CD4-positive, alpha-beta T cell treated with Interleukin-6 at 100 ng/mL for 8 hours (primary cell): ENCODE results near the gene PCDHA8.
"Not testable (repeated sequence)": the region's sequence is repeated elsewhere in the genome, so short reads cannot be mapped to it uniquely, and the experiment has no call there.

Experiments
- DNase-seq: peaks from one replicate; pipeline ENCODE4 v3.0.0-alpha.2; 2020; ENCODE audit warnings: mixed read lengths, low spot score

Gene PCDHA8

DNA sequence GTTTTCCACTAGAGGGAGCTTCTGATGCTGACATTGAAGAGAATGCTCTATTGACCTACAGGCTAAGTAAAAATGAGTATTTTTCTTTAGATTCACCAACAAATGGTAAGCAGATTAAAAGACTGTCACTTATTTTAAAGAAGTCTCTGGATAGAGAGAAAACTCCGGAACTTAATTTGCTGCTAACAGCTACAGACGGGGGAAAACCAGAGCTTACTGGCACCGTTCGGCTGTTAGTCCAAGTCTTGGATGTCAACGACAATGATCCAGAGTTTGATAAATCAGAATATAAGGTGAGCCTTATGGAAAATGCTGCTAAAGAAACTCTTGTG lies 28.5 kb downstream of the PCDHA8 start:
- no peak for DNase-seq

DNA sequence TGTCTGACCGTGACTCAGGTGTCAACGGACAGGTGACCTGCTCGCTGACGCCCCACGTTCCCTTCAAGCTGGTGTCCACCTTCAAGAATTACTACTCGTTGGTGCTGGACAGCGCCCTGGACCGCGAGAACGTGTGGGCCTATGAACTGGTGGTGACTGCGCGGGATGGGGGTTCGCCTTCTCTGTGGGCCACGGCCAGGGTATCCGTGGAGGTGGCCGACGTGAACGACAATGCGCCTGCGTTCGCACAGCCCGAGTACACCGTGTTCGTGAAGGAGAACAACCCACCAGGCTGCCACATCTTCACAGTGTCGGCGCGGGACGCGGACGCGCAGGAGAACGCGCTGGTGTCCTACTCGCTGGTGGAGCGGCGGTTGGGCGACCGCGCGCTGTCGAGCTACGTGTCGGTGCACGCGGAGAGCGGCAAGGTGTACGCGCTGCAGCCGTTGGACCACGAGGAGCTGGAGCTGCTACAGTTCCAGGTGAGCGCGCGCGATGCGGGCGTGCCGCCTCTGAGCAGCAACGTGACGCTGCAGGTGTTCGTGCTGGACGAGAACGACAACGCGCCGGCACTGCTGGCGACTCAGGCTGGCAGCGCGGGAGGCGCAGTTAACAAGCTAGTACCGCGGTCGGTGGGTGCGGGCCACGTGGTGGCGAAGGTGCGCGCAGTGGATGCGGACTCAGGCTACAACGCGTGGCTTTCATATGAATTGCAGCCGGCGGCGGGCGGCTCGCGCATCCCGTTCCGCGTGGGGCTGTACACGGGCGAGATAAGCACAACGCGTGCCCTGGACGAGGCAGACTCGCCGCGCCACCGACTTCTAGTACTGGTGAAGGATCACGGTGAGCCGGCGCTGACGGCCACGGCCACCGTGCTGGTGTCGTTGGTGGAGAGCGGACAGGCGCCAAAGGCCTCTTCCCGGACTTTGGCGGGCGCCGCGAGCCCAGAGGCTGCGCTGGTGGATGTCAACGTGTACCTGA lies 29.5 kb downstream of the PCDHA8 start:
- no peak for DNase-seq

DNA sequence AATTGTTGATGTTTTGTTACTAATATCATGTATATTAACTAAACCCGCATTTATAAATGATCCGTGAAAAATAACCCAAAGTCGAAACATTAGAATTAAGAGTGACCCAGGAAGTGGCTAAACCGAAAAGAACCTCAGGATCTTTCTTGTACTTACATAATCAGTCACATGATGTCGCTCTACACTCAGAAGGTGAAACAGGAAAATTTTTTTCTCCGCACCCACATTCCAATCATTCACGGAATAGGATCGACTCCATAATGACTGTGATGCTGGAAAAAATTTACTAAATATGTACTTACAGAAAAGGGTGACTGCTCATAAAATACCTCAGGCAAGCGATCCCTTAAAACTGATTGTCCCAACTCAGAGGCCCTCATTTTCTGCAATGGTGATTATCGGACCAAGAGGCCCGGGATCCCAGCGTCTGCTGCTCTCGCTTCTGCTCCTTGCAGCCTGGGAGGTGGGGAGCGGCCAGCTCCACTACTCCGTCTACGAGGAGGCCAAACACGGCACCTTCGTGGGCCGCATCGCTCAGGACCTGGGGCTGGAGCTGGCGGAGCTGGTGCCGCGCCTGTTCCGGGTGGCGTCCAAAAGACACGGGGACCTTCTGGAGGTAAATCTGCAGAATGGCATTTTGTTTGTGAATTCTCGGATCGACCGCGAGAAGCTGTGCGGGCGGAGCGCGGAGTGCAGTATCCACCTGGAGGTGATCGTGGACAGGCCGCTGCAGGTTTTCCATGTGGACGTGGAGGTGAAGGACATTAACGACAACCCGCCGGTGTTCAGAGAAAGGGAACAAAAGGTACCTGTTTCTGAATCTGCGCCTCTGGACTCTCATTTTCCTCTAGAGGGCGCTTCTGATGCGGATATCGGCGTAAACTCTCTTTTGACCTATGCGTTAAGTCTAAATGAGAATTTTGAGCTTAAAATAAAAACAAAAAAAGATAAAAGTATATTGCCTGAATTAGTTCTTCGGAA lies 34.4 kb downstream of the PCDHA8 start, which contains the start of gene PCDHA12:
Gene PCDHA12, plus strand, starts transcription at position 224 of the 981 bp plus-strand sequence. Its CDS starts 165 bp downstream, at position 389.
- no peak for DNase-seq

DNA sequence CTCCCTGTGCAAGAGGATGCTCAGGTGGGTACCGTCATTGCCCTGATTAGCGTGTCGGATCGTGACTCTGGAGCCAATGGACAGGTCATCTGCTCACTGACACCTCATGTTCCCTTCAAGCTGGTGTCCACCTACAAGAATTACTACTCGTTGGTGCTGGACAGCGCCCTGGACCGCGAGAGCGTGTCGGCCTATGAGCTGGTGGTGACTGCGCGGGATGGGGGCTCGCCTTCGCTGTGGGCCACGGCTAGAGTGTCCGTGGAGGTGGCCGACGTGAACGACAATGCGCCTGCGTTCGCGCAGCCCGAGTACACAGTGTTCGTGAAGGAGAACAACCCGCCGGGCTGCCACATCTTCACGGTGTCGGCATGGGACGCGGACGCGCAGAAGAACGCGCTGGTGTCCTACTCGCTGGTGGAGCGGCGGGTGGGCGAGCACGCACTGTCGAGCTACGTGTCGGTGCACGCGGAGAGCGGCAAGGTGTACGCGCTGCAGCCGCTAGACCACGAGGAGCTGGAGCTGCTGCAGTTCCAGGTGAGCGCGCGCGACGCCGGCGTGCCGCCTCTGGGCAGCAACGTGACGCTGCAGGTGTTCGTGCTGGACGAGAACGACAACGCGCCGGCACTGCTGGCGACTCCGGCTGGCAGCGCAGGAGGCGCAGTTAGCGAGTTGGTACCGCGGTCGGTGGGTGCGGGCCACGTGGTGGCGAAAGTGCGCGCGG lies 35.7 kb downstream of the PCDHA8 start:
- DNase-seq, result not testable (repeated sequence)

DNA sequence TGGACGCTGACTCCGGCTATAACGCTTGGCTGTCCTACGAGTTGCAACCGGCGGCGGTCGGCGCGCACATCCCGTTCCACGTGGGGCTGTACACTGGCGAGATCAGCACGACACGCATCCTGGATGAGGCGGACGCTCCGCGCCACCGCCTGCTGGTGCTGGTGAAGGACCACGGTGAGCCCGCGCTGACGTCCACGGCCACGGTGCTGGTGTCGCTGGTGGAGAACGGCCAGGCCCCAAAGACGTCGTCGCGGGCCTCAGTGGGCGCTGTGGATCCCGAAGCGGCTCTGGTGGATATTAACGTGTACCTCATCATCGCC lies 36.2 kb downstream of the PCDHA8 start:
- DNase-seq, result no peak

DNA sequence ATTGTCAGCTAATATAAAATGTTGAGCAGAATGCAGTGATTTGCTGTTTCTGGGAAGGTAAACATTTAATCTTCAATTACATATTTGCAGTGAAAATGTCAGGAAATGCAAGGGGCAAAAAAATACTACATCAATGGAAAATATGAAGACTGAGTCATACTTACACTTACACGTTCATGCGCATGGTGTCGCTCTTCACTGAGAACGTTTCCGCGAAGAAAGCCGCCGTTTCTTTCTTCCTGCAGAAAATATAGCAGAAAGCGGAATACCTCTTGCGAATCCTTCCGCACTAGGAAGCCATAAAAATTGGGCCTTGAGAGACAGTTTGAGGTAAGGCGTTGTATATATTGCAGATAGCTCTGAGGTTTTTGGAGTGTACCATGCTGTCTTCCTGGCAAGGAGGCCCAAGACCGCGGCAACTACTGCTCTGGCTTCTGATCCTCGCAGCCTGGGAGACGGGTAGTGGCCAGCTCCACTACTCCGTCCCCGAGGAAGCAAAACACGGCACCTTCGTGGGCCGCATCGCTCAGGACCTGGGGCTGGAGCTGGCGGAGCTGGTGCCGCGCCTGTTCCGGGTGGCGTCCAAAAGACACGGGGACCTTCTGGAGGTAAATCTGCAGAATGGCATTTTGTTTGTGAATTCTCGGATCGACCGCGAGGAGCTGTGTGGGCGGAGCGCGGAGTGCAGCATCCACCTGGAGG lies 41.1 kb downstream of the PCDHA8 start, which contains the start of gene PCDHA13:
Gene PCDHA13, plus strand, starts transcription at position 236 of the 702 bp plus-strand sequence. Its CDS starts 145 bp downstream, at position 381.
- no peak for DNase-seq

DNA sequence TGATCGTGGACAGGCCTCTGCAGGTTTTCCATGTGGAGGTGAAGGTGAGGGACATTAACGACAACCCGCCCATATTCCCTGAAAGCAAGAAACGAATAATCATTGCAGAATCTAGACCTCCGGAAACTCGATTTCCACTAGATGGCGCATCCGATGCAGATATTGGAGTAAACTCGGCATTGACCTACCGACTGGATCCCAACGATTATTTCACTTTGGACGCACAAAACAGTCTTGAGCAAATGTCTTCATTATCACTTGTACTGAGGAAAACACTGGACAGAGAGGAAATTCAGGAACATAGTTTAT lies 41.6 kb downstream of the PCDHA8 start:
- no peak for DNase-seq

DNA sequence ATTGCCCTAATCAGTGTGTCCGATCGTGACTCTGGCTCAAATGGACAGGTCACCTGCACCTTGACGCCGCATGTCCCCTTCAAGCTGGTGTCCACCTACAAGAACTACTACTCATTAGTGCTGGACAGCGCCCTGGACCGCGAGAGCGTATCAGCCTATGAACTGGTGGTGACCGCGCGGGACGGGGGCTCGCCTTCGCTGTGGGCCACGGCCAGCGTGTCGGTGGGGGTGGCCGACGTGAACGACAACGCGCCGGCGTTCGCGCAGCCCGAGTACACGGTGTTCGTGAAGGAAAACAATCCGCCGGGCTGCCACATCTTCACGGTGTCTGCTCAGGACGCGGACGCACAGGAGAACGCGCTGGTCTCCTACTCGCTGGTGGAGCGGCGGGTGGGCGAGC lies 42.4 kb downstream of the PCDHA8 start:
- DNase-seq, result no peak

DNA sequence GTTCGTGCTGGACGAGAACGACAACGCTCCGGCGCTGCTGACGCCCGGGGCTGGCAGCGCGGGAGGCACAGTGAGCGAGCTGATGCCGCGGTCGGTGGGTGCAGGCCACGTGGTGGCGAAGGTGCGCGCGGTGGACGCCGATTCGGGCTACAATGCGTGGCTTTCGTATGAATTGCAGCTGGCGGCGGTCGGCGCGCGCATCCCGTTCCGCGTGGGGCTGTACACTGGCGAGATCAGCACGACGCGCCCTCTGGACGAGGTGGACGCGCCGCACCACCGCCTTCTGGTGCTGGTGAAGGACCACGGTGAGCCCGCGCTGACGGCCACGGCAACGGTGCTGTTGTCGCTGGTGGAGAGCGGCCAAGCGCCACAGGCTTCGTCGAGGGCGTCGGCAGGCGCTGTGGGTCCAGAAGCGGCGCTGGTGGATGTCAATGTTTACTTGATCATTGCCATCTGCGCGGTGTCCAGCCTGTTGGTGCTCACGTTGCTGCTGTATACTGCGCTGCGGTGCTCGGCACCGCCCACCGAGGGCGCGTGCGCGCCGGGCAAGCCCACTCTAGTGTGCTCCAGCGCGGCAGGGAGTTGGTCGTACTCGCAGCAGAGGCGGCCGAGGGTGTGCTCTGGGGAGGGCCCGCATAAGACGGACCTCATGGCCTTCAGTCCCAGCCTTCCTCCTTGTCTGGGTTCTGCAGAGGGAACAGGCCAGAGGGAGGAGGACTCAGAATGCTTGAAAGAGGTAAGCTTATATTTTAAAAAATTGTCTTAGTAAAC lies 43.1 kb downstream of the PCDHA8 start:
- no peak for DNase-seq
